NCI-H524 treated with DMSO at 0.1 percent for 48 hours (cell line): ENCODE data around the gene MAST4.

ENCODE experiments used
- DNase-seq: peaks from one replicate; lab custom pipeline; 2025; lab: John Stamatoyannopoulos, UW

MAST4 gene

DNA sequence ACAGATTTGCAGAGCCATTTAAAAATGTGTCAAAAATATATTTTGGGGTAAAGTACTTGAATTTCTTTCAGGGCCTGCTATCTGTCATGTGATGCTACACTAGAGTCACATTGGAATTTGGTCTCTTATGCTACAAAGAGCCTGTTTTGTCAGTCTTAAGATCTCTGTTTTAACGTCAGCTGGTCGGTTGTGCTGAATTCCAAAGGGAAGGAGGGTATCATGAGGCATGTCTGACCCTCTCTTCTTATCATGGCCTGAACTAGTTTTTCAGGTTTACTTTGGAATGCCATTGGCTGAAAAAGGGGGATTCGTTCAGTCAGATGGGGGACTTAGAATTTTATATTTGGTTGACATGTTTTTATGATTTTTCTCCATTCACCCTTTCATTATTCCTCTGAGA, 309.8 kb downstream of the MAST4 start:
- DNase-seq = no peak

DNA sequence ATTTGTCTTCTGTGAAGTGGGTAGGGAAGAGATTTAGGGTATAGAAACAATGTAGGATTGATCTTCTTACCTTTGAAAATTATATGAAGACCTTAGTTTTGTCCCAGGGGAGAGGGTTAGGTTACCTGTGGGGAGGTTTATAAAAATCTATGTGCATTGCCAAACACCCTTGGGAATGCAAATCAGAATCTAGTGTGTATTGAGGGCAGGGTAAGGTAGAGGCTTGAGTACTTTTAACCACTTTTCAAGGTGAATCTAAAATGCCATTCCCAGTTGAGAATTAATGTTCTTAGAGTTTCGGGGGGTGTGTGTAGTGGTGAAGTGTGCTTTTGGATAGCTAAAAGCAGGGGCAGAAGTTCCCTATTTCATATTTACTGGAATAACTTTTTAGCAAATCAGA, 312.0 kb downstream of the MAST4 start:
- no peak for DNase-seq

DNA sequence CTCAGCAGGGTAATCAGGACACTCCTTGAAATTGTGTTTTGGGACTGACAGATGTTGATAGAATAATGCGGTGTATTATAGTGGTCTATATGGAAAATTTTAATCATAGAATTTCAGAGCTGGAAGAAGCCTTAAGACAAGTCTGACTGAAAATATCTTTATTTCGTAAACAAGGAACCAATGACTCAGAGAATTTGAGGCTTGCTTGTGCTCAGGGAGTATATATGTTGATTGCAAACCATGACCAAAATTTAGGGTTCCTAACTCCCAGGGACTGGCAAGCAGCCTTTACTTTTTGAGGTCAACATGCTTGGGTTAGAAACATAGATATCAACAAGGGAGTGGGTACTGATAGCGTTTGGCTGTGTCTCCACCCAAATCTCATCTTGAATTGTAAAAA, 313.2 kb downstream of the MAST4 start:
- DNase-seq = no peak

DNA sequence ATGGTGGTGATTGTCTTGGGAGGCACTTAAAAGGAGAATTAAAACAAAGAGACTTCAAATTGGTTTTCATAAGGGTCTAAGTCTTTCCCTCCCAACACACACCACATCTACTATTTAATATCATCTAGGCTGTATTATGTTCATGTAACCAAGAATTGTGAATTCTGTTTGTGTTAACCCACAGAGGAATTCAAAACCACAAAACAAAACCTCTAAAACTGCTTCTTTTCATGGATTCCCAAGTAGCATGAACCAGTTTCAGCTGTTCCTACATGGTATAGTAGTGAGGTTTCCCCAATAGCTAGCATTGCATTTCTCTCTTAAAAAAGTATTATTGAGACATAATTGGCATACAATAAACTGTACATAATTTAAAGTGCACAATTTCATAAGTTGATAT, 316.6 kb downstream of the MAST4 start:
- no peak for DNase-seq

DNA sequence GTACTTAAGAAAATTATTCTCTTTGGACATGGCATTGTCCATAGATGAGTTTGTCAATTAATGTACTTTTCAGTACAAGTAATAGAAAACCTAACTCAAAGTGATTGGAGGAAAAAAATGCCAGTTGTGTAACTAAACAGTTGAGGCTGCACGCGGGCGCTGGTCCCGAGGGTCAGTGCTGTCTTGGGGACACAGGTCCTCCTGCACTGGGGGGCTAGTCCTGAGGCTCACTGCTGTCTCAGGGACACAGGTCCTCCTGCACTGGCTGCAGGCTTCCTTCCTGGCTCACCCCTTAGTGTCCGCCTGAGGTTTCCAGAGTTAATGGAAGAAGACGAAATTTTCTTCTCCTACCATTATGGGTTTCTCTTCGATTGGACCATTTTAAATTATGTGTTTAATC, 319.3 kb downstream of the MAST4 start:
- no peak for DNase-seq

DNA sequence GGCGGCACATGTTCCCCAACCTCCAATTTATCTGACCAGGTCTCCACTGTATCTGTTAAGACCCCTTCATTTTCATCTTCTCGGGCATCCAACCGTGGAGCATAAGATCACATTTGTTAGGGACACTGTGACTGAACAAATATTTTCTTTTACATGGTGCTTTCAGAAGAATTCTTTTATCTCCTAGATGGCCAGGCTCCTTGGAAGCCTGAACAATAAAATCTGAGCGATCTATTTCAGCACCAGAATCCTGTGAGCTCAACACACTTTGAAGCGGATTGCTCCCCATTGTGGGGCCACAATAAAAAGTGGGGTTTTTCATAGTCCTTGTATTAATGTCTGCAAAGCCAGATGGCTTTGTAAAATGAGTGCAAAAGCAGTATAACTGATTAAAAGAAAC, 326.7 kb downstream of the MAST4 start:
- no peak for DNase-seq

DNA sequence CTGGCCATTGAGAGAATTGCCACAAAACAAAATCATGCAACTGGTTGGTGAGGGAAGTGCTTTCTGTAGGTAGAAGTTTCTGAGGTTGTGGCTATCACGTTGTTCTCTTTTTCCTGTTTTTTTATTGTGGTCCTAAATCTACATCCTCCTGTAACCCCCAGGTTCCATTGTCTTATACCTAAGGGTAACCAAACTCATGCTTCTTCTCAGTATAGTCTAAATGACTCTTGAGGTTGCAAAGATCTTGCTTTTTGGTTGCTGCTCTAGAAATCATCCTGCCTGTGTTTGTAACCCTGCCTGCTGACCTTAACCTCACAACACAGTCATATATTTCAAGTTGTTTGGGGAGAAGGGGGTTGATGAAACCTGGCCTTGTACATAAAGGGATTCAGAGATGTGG, 327.3 kb downstream of the MAST4 start:
- no peak for DNase-seq

DNA sequence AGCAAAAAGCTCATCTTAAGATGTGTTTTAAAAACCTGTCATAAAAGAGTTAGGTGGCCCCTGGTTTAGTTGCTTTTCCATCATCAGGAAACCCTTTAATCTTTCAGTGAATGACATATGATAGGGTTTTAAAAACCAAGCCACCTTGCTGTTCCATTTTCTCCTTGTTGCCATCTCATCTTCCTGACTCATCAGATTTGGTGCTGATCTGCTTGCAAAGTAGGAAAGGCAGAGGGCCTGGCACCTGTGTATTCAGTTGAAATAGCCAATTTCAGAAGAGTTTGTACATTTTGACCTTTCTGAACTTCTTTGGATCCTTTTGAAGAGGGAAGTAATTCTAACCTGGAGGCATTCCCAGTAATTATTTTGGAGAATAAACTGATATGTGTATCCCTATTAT, 327.7 kb downstream of the MAST4 start:
- DNase-seq = no peak

DNA sequence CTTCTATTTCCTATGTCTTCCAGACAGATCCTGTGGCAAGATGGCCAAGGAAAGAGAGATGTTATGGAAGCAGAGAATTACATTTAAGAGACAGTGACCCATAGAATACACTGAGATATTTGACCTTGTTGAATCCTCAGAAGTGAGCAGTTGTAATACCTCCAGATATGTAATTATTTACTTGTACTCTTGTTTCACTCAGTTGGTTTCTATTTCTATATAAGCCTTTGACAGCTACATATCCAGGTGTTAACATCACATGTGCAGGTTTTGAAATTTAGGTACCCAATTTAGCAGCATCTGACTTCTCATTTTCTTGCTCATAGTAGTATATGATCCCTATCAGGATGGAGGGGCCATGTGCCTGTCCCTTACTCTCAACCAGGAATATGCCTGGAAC, 330.9 kb downstream of the MAST4 start:
- DNase-seq = no peak

DNA sequence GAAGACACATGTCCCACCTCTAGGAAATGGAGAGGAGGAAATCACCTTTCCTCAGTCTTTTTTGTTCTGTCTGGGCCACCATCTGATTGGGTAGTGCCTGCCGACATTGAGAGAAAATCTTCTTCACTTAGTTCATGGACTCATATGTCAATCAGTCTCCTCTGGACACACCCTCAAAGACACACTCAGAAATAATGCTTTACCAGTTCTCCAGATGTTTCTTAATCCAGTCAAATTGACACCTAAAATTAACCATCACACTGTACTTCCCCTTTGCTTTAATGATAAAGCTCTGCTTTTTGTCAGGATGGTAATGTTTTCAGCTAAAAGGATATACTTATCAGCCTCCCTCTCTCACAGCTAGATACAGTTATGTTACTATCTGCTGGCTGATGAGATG, 333.1 kb downstream of the MAST4 start:
- no peak for DNase-seq

DNA sequence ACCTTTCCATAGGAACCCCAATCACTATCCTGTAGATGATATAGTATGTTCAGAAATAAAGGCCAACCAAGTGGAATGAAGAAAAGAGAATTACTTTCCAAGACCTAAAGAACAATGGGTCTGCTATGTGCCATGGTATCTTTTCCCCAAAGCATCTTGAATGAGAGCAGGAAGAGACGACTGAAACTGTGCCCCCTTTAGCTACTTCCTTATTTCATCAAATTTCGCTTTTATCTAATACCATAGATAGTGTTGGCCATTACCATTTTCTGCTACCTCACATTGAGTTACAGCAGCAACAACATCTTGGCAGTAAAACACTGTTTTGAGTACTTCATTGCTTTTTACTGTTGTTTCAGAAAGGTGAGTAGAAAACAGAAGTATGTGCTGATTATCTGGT, 333.8 kb downstream of the MAST4 start:
- DNase-seq = no peak

DNA sequence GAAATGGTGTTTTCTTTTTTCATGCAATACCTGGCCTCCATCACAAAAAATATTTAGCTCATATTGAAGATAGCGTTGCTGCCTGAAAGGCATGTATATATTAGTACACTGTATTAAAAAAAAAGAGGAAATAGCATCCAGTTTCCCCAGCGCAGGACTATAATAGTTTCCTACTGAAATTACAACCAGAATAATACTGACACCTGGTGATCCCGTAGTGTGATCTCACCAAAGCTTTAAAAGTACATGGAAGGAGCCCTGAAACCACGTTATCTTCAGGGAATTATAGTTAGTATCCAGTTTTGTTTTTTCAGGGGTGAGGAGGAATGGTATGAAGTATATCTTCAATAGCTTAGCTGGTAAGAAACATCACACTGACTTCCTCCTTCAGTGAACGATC, 335.5 kb downstream of the MAST4 start:
- no peak for DNase-seq

DNA sequence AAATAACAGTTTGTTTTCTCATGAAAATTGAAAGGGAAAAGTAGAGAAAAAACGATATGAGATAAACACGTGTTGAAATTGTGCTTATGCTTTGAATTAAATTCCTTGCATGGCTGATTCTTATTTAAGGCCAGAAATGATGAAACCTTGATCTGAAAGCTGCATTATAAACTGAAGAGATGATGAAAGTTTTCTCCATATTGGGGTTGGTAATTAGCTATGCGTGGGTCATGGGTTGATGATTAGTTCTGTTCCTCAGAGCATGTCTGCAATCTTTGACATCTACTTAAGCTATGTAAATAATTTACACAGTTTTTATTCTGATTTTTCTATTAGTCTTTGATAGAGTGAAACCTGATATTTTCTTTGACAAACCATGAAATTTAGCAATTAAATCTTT, 336.3 kb downstream of the MAST4 start:
- no peak for DNase-seq

DNA sequence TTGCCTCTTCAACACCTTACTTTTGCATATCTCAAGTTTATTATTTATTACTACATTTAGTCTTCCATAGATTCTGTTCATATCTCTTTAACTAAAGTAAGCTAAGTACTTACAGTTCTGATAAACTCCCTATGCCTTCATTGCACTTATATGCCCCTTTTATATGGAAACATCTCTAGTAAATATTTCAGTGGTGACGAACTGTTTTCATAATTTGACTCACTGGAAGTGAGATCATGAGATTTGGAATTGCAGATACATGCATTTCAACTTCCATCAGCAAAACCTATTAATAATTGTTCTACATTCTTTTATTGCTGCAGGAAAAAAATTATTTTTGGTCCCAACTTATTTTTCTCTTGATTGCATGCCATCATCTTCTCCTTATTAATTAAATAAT, 336.9 kb downstream of the MAST4 start:
- no peak for DNase-seq

DNA sequence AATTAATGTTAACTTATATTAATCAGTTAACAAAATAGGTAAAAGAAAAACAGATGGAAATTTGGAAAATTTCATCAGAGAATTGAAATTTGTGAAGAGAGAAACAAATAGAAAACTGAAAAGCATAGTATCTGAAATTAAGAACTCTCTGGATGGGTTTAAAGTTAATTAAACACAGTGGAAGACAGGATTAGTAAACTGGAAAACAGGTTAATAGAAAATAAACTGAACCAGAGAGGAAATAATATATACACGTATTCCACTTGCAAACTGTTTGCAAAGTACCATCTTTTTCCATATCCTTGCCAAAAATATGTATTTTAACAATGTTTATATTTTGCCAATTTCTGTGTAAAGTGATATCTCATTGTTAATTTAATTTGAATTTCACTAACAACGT, 342.9 kb downstream of the MAST4 start:
- DNase-seq = no peak

DNA sequence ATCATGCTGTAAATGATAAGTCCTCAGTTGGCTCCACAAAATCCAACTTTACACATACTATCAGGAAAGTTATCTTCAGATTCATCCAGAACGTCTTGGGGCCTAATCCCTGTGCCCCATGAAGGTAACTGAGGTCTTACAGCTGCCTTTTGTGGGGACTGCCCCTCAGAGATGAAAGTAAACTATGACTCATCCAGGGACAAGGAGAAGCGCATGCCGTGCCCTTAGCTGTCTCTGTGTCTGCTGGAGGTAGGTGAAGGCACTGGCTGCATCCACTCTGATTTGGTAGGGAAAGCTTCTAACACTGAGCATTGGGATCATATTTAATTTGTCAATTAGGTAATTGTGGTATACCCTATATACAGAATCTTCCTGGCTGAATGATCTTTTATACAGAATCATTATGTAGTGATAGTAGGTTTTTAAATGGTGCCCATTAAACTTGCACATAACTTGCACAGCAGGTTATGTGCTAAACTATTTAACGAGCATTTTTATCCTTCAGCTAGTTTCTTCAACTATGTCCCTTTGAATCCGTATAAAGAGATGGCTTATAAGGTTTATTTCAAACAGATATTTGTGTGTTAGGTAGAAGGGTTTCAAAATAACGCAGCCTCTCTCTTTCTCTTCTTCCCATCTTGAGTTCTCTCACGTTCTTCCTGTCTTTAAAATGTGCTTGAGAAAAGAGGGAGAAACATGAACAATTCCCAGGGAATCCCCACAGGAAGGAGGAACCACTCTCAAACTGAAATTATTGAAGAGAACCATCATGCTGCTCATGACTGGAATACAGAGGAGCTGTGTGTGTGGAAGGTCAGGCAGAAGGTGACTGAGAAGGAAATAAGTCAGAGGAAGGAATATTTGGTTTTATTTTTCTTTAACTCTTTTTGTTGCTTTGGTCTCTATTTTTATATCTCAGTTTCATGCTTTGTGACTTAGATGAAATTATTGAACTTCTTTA, 349.5 kb downstream of the MAST4 start:
- DNase-seq = no peak

DNA sequence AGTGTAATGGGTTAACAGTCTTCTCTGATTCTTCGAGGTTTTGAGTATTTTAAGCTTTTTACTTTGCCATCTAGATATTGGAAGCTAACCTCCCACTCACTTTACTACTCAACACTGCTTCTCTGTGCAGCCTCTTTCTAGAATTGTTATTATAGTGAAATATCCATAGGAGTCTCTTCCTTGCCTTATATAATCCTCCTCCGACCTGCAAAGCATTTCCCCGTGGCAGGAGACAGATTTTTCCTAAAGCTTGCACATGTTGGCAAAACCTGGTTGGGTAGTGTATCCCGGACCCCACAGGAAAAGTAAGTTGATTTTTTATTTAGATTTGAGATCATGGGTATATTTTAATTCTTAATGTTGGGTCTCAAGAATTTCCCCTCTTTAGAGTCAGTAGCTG, 351.3 kb downstream of the MAST4 start:
- no peak for DNase-seq

DNA sequence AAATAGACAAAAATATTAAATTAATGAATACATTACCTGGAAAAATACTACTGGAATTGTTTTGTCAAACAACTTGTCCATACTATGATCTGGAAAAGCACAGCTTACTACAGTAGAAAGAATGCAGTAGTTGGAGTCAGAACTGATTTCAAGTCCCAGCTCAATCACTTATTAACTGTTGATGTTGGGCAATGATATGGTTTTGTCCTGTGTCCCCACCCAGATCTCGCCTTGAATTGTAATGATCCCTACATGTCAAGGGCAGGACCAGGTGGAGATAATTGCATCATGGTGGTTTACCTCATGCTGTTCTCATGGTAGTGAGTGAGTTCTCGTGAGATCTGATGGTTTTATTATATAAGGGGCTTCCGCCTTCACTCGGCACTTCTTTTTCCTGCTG, 352.9 kb downstream of the MAST4 start:
- no peak for DNase-seq

DNA sequence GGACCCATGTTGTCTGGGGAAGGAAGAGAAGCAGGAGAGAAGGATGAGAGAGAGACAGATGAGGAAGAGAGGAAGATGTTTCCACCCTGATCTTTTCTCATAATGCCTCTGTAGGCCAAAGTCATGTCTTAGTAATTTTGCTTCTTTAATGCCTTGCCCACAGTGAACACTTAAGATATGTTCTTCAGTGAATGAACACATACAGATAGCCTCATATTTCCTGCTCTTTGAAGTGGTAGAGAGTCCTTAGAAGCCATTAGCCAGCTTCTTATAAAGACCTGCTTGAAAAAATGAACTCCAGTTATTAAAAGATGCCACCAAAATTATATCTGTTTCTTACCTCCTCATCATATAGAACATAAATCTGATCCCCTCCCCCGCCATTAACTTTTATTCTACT, 356.0 kb downstream of the MAST4 start:
- no peak for DNase-seq

DNA sequence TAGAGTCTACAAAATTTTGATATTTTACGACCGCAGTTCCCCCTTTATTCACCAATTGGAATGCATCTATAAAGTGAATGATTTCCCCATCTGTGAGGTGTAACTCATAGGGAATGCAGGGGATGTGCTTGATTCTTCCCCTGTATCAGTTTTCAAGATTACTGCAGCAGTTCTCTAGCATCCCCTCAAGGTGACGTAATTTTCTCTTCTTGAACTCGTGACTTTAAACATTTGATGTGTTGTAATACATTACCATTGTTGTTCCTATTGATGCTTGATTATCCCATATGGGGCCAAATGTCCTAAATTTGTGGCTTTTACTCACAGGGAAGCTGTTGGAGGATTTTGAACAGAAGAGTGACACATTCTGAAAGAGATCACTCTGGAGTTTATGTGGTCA, 360.2 kb downstream of the MAST4 start:
- no peak for DNase-seq

DNA sequence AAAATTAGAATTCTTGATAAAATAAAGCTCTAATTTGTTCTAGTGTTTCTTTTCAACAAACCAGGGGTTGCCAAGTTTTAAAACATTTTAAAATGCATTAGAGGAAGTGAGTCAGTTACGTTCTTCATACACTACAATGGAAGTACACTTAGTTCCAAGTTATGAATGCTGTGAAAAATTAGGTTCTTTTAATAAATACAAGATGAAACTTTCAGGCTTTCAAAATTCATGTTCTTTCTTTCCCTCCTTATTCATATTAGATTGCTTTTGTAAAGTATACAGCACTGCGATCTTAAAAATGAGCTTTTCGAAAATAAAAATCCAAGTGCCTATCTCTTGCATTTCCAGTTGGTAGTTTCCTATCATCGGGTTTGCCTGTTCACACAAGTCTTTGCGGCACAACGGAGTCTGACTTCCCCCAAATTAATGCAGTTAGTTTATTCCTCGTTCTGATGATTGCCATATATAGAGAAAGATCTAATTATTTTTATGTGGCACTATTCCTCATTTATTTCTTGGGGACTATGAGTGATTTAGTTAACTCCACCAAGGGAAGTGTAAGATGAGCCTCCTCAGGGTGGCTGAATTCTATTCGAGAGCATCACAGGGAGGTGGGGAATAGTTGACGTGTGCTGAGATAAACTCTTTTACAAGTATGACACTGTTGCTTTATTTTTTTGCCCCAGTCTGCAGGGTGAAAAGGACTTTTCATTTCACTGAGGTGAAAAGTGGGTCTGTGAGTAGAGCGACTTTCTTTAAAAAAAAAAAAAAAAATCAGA, 362.2 kb downstream of the MAST4 start:
- DNase-seq = no peak

DNA sequence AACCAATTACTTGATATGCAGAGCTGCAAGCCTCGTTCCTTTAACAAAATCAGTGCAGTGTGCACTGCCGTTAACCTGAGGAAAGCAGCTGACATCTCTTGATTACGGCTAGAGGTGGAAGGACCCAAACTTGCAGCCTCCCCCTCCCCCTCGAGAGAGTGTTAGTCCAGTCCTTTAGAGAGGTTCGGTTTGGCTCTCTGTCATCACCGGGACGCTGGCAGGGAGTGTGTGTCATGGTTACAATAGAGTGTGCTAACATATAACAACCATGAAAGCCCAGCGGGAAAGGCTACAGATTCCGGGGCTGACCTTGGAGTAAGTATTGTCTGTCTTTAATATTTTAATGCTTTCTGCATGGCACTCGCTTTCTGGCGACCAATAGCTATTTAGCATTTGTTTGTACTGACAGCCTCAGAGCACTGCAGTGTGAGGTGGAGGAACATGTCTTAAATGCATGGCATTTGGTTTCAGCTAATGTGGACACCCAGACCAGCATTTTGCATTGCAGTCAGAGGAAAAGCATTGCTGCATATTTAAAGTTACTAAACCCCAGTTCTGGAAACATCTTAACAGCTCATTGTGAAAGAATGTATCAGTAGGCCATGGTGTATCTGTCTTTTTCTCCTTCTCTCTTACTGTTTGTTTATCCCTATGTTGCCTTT, 362.9 kb downstream of the MAST4 start:
- no peak for DNase-seq

DNA sequence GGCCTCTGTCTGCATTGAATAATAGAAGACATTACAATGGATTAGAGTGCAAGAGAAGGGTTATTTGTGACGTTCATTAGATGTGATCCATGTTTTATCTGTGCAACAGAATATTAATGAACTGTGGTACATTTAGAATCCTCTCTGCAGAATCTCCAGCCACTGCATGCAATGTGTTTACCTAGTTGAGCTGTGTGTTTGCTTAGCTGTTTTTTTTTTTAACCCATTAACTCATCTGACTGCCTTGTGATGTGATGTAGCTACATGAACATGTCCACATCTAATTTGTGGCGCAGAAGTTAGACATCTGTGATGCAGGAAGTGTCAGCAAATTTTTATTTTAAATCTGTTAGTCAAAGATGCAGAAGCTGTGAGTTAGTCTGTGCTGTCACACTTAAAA, 363.5 kb downstream of the MAST4 start:
- no peak for DNase-seq
